ENCODE results near the gene EXOSC9. TPM values are rescaled to one million over a fixed set of nuclear protein-coding genes. Genes with fewer than 3 reads are reported as not detected.

Gene EXOSC9
- total RNA-seq, 1 experiment from 2014 or later = 79.0 TPM

GRCh38 chr4:121765368-121765705 is 35.8 kb upstream of the EXOSC9 start:
- intact Hi-C loops (cut with micrococcal nuclease; ENCODE audit: unreplicated experiment) = no loop called here
- no peak for DNase-seq (ENCODE audit: low spot score)
- peaks cover 5% of the 10 kb centered on the region for H3K27me3 ChIP-seq (replicated peaks; ENCODE audit: insufficient read depth, low read depth, low read length, poor library complexity)
- BruUV-seq (replicated peaks) = no TSS peak
- no peak for TF ChIP-seq CTCF (conservative IDR thresholded peaks at IDR 0.05; ENCODE audit: low read depth, low read length)
- no peak for TF ChIP-seq EZH2 (IDR thresholded peaks at IDR 0.05; ENCODE audit: borderline replicate concordance, low read depth, low read length, poor library complexity, severe bottlenecking)
- POLR2A ChIA-PET (ENCODE audit: low non-redundant PET) = interaction anchor here (0.5 kb wide), 1 partner anchor 36 kb away, joined by 5 read pairs; the partner anchor contains the start of gene EXOSC9
- H3K4me3 ChIP-seq (ENCODE audit: low read depth, low read length, poor library complexity, severe bottlenecking) = peak overlapping the region; percentile 57
- CTCF ChIA-PET = no interaction called here
- H3K27ac ChIP-seq (ENCODE audit: low read depth, low read length, poor library complexity, severe bottlenecking) = no peak overlapping the region
- H3K4me1 ChIP-seq (ENCODE audit: insufficient read depth, low read length, poor library complexity, severe bottlenecking) = no peaks in the 10 kb centered on the region
- H3K36me3 ChIP-seq (ENCODE audit: insufficient read depth, low read length, poor library complexity, severe bottlenecking) = no peaks in the 10 kb centered on the region
- no peaks in the 10 kb centered on the region for H3K9me3 ChIP-seq (ENCODE audit: low read depth, low read length, poor library complexity, severe bottlenecking)

GRCh38 chr4:121765971-121766538 is 35.1 kb upstream of the EXOSC9 start:
- H3K4me1 ChIP-seq (ENCODE audit: insufficient read depth, low read length, poor library complexity, severe bottlenecking) = no peaks in the 10 kb centered on the region
- H3K9me3 ChIP-seq (ENCODE audit: low read depth, low read length, poor library complexity, severe bottlenecking) = no peaks in the 10 kb centered on the region
- H3K27me3 ChIP-seq (replicated peaks; ENCODE audit: insufficient read depth, low read depth, low read length, poor library complexity) = peaks cover 5% of the 10 kb centered on the region
- CTCF ChIA-PET = no interaction called here
- POLR2A ChIA-PET (ENCODE audit: low non-redundant PET) = no interaction called here
- BruUV-seq (replicated peaks) = no TSS peak
- H3K36me3 ChIP-seq (ENCODE audit: insufficient read depth, low read length, poor library complexity, severe bottlenecking) = no peaks in the 10 kb centered on the region
- intact Hi-C loops (cut with micrococcal nuclease; ENCODE audit: unreplicated experiment) = no loop called here
- no peak for TF ChIP-seq EZH2 (IDR thresholded peaks at IDR 0.05; ENCODE audit: borderline replicate concordance, low read depth, low read length, poor library complexity, severe bottlenecking)
- no peak for TF ChIP-seq CTCF (conservative IDR thresholded peaks at IDR 0.05; ENCODE audit: low read depth, low read length)
- H3K4me3 ChIP-seq (ENCODE audit: low read depth, low read length, poor library complexity, severe bottlenecking) = no peak overlapping the region
- no peak for DNase-seq (ENCODE audit: low spot score)
- no peak overlapping the region for H3K27ac ChIP-seq (ENCODE audit: low read depth, low read length, poor library complexity, severe bottlenecking)

GRCh38 chr4:121767166-121767565 is 34.0 kb upstream of the EXOSC9 start:
- POLR2A ChIA-PET (ENCODE audit: low non-redundant PET) = no interaction called here
- no peaks in the 10 kb centered on the region for H3K36me3 ChIP-seq (ENCODE audit: insufficient read depth, low read length, poor library complexity, severe bottlenecking)
- H3K9me3 ChIP-seq (ENCODE audit: low read depth, low read length, poor library complexity, severe bottlenecking) = no peaks in the 10 kb centered on the region
- no peak overlapping the region for H3K27ac ChIP-seq (ENCODE audit: low read depth, low read length, poor library complexity, severe bottlenecking)
- H3K27me3 ChIP-seq (replicated peaks; ENCODE audit: insufficient read depth, low read depth, low read length, poor library complexity) = peaks cover 5% of the 10 kb centered on the region
- BruUV-seq (replicated peaks) = no TSS peak
- no peak overlapping the region for H3K4me3 ChIP-seq (ENCODE audit: low read depth, low read length, poor library complexity, severe bottlenecking)
- CTCF ChIA-PET = no interaction called here
- intact Hi-C loops (cut with micrococcal nuclease; ENCODE audit: unreplicated experiment) = no loop called here
- TF ChIP-seq EZH2 (IDR thresholded peaks at IDR 0.05; ENCODE audit: borderline replicate concordance, low read depth, low read length, poor library complexity, severe bottlenecking) (no peak), CTCF (conservative IDR thresholded peaks at IDR 0.05; ENCODE audit: low read depth, low read length) (no peak)
- H3K4me1 ChIP-seq (ENCODE audit: insufficient read depth, low read length, poor library complexity, severe bottlenecking) = no peaks in the 10 kb centered on the region
- no peak for DNase-seq (ENCODE audit: low spot score)
